Transverse colon (tissue), 4 donors: Measurements from ENCODE around the gene MED25.

Experiments used
- POLR2A ChIP-seq: fragments of 450-650 bp; IDR thresholded peaks from one replicate; pipeline ENCODE4 v1.6.1; 2016; ENCODE audit warnings: antibody characterized with exemption, mild to moderate bottlenecking, moderate library complexity
- POLR2AphosphoS5 ChIP-seq, 3 donors: sonication (generic); formaldehyde crosslinking; IDR thresholded peaks; one replicate each; pipeline ENCODE4 v1.6.1; 2016; ENCODE audit warnings: antibody characterized with exemption in 3 of 3
- TF ChIP-seq, protein P1 (sequence below), 5 experiments: fragments of 200-600 bp in 3 of 5; fragments of 450-650 bp in 2 of 5; sonication (generic) in 3 of 5; IDR thresholded peaks; 1 replicate in 2 of 5; 2 replicates in 3 of 5; pipeline ENCODE4 v1.5.1; 2016 to 2017; ENCODE audit warnings: antibody characterized with exemption in 5 of 5, inconsistent platforms in 3 of 5, mild to moderate bottlenecking in 2 of 5, moderate library complexity in 1 of 5

DNA sequence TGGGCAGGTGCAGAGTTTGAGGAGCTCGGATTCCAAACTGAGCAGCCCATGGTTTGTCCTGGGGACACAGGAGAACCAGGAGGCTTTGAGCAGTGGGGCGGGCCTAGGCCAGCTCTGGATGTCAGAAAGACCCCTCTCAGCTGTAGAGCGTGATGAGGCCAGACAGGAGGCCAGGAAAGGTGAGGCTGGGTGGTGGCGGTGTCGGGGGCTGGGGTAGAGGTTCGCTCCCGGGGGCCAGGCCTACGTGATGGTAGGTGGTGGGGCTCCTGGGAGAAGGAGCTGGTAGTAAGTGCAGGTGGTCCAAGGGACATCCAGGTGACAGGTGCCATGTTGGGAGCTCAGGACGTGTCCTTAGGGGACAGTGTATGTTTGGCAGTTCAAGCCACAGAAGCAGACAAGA is 19.3 kb downstream of the MED25 start:
- no peak for TF ChIP-seq POLR2AphosphoS5 (IDR thresholded peaks at IDR 0.05)
- no peak for TF ChIP-seq POLR2A
- TF ChIP-seq, protein P1, sequence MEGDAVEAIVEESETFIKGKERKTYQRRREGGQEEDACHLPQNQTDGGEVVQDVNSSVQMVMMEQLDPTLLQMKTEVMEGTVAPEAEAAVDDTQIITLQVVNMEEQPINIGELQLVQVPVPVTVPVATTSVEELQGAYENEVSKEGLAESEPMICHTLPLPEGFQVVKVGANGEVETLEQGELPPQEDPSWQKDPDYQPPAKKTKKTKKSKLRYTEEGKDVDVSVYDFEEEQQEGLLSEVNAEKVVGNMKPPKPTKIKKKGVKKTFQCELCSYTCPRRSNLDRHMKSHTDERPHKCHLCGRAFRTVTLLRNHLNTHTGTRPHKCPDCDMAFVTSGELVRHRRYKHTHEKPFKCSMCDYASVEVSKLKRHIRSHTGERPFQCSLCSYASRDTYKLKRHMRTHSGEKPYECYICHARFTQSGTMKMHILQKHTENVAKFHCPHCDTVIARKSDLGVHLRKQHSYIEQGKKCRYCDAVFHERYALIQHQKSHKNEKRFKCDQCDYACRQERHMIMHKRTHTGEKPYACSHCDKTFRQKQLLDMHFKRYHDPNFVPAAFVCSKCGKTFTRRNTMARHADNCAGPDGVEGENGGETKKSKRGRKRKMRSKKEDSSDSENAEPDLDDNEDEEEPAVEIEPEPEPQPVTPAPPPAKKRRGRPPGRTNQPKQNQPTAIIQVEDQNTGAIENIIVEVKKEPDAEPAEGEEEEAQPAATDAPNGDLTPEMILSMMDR (IDR thresholded peaks at IDR 0.05): no peak
